Aorta (tissue), 5 donors: ENCODE measurements around the gene IQSEC3. TPM values are rescaled to one million over a fixed set of nuclear protein-coding genes. Genes with fewer than 3 reads are reported as not detected.

ENCODE experiments used
- ATAC-seq: fragments of 200-7000 bp; cut with Tn5 transposase; one replicate; pipeline ENCODE4 v1.9.1; 2022; ENCODE audit warnings: moderate library complexity; ENCODE audit not compliant: low FRiP score
- DNase-seq, 2 donors: peaks; one replicate each; pipeline ENCODE4 v3.0.0-alpha.2; 2020
- H3K27ac ChIP-seq, 2 donors: one replicate each; pipeline ENCODE4 v1.5.1; 2013; ENCODE audit warnings: low read length in 2 of 2, mild to moderate bottlenecking in 2 of 2, moderate library complexity in 2 of 2, control low read depth in 1 of 2, inconsistent platforms in 1 of 2, low read depth in 1 of 2
- H3K27me3 ChIP-seq, 2 donors: one replicate each; pipeline ENCODE4 v1.6.1; 2013; ENCODE audit warnings: control low read depth in 1 of 2, low read length in 1 of 2, mild to moderate bottlenecking in 1 of 2, moderate library complexity in 1 of 2; ENCODE audit not compliant: insufficient read depth in 2 of 2, control insufficient read depth in 1 of 2
- H3K36me3 ChIP-seq, 2 donors: one replicate each; pipeline ENCODE4 v1.6.1; 2013; ENCODE audit warnings: control low read depth in 1 of 2, low read length in 1 of 2, mild to moderate bottlenecking in 1 of 2; ENCODE audit not compliant: insufficient read depth in 2 of 2, control insufficient read depth in 1 of 2
- H3K4me1 ChIP-seq, 2 donors: one replicate each; pipeline ENCODE4 v1.6.1; 2013; ENCODE audit warnings: low read length in 2 of 2, control low read depth in 1 of 2, mild to moderate bottlenecking in 1 of 2, moderate library complexity in 1 of 2; ENCODE audit not compliant: insufficient read depth in 2 of 2, control insufficient read depth in 1 of 2
- H3K4me3 ChIP-seq, 2 donors: one replicate each; pipeline ENCODE4 v1.5.1; 2013; ENCODE audit warnings: low read length in 2 of 2, control low read depth in 1 of 2, mild to moderate bottlenecking in 1 of 2
- H3K9me3 ChIP-seq: one replicate; pipeline ENCODE4 v1.6.1; 2013; ENCODE audit warnings: mild to moderate bottlenecking, low read length; ENCODE audit not compliant: control insufficient read depth
- WGBS, 2 donors: extraction: QIAGEN DNeasy Blood & Tissue Kit; methylation state at CpG; one replicate each; pipeline ENCODE4 v1.1.7; 2013; 5-methylcytosine and 5-hydroxymethylcytosine counted together
- intact Hi-C, 2 donors: fragments of 100-400 bp; cut with DNase I; formaldehyde crosslinking; loops; one replicate each; pipeline versions ENCODE4 v1.14.2 to v1.15.0; 2022
- polyA plus RNA-seq, 2 donors: library from polyadenylated mRNA; stranded (reverse); fragments of 200-250 nt; gene quantifications; one replicate each; pipeline ENCODE4 v1.2.3, GENCODE V29; 2013
- total RNA-seq, 2 donors: library from RNA; stranded (reverse); fragmentation: NEBNext Ultra II Directional; extraction: Animal tissue kit (Norgen Biotek cat#: 25700); gene quantifications; one replicate each; pipeline ENCODE4 v1.2.1, GENCODE V29; 2021
- donor health status: healthy with polysubstance abuse.
- donor health status: Bipolar disorder and iron deficiency.
- donor health status: DM: no; HTN: no; CAD: no.
- donor health status: DM: no; HTN: no; CAD: no.
- donor health status: DM: yes; HTN: yes; CAD: no.

IQSEC3 gene
- total and polyA plus RNA-seq, 4 donors = 0.15 to 6.4 (median 3.0) TPM; not detected in 1

DNA sequence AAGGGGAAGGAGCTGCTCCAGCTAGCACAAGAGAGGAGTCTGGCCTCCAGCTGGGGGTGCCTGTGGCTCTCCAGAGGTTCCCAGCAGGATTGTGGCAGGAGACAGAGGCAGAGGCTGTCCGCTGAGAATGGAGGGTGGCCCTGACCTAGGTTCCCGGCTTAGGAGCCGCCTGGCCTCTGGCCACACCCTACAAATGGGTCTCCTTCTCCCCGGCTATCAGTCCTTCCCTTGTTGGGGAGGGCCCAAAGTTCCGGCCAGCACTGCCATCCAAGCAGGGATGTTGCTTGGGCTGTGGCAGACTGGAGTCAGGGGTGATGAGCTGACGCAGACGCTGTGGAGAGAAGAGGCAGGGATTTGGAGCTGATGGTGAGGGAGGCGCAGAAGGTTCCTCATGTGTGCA is 124.3 kb downstream of the IQSEC3 start:
- Histone ChIP-seq H3K27me3 (no peaks in the 10 kb centered on the region), H3K4me1 (no peaks in the 10 kb centered on the region), H3K36me3 (no peaks in the 10 kb centered on the region), H3K4me3 (no peak overlapping the region), H3K9me3 (no peaks in the 10 kb centered on the region), H3K27ac (no peak overlapping the region)
- ATAC-seq (no peak), DNase-seq (no peak)
- intact Hi-C loops = no loop called here
- WGBS, 2 donors = 87 to 92% methylated on average over 8 of the region's 8 CpGs

GRCh38 chr12:191541-191940 is 125.0 kb downstream of the IQSEC3 start:
- H3K27me3 ChIP-seq = no peaks in the 10 kb centered on the region
- H3K4me3 ChIP-seq = no peak overlapping the region
- no peaks in the 10 kb centered on the region for H3K36me3 ChIP-seq
- intact Hi-C loops = no loop called here
- WGBS, 2 donors = 36 to 39% methylated on average over 3 of the region's 3 CpGs
- H3K9me3 ChIP-seq = no peaks in the 10 kb centered on the region
- no peak for DNase-seq
- no peak for ATAC-seq
- no peak overlapping the region for H3K27ac ChIP-seq
- H3K4me1 ChIP-seq = no peaks in the 10 kb centered on the region

GRCh38 chr12:193261-193660 is 126.7 kb downstream of the IQSEC3 start:
- WGBS, 2 donors = 19 to 26% methylated on average over 9 to 10 of the region's 10 CpGs
- DNase-seq = no peak
- Histone ChIP-seq H3K27ac (no peak overlapping the region), H3K4me3 (no peak overlapping the region), H3K9me3 (no peaks in the 10 kb centered on the region), H3K4me1 (no peaks in the 10 kb centered on the region), H3K27me3 (no peaks in the 10 kb centered on the region), H3K36me3 (no peaks in the 10 kb centered on the region)
- intact Hi-C loops = no loop called here
- ATAC-seq = no peak

DNA sequence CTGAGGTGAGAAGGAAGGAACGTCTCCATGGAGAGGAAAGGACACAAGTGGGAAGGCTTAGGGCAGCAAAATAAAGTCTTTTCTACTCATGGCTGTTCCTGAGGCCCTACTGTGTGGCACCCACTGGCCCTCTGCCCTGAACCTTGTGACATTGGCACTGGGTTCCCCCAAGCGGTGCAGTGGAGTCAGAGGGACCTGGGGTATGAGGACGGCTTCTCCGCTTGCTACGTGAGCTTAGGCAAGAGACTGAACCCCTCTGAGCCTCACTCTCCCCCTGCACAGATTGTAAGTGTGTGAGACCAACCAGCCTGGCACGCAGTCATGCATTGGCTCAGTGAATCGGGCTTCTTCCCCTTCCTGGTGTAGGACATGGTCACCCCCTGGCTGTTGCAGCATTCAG is 127.7 kb downstream of the IQSEC3 start:
- WGBS, 2 donors = 80 to 84% methylated on average over 7 of the region's 7 CpGs
- Histone ChIP-seq H3K4me3 (no peak overlapping the region), H3K27me3 (no peaks in the 10 kb centered on the region), H3K27ac (no peak overlapping the region), H3K4me1 (no peaks in the 10 kb centered on the region), H3K36me3 (no peaks in the 10 kb centered on the region), H3K9me3 (no peaks in the 10 kb centered on the region)
- DNase-seq (no peak), ATAC-seq (no peak)
- intact Hi-C loops = no loop called here

GRCh38 chr12:195156-195555 is 128.6 kb downstream of the IQSEC3 start:
- no peaks in the 10 kb centered on the region for H3K27me3 ChIP-seq
- H3K27ac ChIP-seq = no peak overlapping the region
- 69 to 72% methylated on average over 5 of the region's 5 CpGs for WGBS, 2 donors
- H3K9me3 ChIP-seq = no peaks in the 10 kb centered on the region
- no peak overlapping the region for H3K4me3 ChIP-seq
- intact Hi-C loops = no loop called here
- no peak for DNase-seq
- no peak for ATAC-seq
- no peaks in the 10 kb centered on the region for H3K36me3 ChIP-seq
- no peaks in the 10 kb centered on the region for H3K4me1 ChIP-seq

DNA sequence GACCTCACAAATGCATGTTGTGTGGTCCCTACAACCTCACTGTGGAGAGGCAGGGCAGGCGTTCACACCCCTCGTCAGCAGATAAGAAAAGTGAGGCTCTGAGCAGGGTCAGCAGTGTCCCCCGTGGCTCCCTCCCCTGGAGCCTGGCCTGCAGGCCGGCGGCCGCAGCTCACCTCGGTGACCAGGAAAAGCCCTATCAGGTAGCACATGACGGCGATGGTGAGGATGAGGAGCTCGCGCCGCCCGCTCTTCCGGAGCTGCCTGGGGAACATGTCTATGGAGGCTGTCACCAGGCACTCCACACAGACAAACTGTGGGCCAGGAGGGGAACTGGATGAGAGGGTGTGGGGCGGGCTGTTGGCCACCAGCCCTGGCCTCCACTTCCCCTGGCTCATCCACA is 129.4 kb downstream of the IQSEC3 start:
- DNase-seq = no peak
- no peak overlapping the region for H3K4me3 ChIP-seq
- no peaks in the 10 kb centered on the region for H3K36me3 ChIP-seq
- WGBS, 2 donors = 92 to 93% methylated on average over 15 of the region's 15 CpGs
- H3K27ac ChIP-seq = no peak overlapping the region
- H3K9me3 ChIP-seq = no peaks in the 10 kb centered on the region
- intact Hi-C loops = no loop called here
- H3K4me1 ChIP-seq = no peaks in the 10 kb centered on the region
- no peaks in the 10 kb centered on the region for H3K27me3 ChIP-seq
- ATAC-seq = no peak

- Histone ChIP-seq H3K9me3 (no peaks in the 10 kb centered on the region), H3K4me3 (no peak overlapping the region), H3K4me1 (no peaks in the 10 kb centered on the region), H3K27me3 (no peaks in the 10 kb centered on the region), H3K36me3 (no peaks in the 10 kb centered on the region), H3K27ac (no peak overlapping the region)
- 74 to 75% methylated on average over 4 of the region's 4 CpGs for WGBS, 2 donors
- no peak for ATAC-seq
- intact Hi-C loops = no loop called here
- DNase-seq = peak in 1 of 2 donors; percentile 17
Observed at GRCh38 chr12:196436-196835, 129.9 kb downstream of the IQSEC3 start.

GRCh38 chr12:197347-197746 is 130.8 kb downstream of the IQSEC3 start:
- no peaks in the 10 kb centered on the region for H3K36me3 ChIP-seq
- ATAC-seq = no peak
- intact Hi-C loops = no loop called here
- H3K27ac ChIP-seq = no peak overlapping the region
- no peak overlapping the region for H3K4me3 ChIP-seq
- 84 to 88% methylated on average over 3 of the region's 3 CpGs for WGBS, 2 donors
- no peak for DNase-seq
- no peaks in the 10 kb centered on the region for H3K9me3 ChIP-seq
- H3K27me3 ChIP-seq = no peaks in the 10 kb centered on the region
- no peaks in the 10 kb centered on the region for H3K4me1 ChIP-seq

- intact Hi-C loops = no loop called here
- Histone ChIP-seq H3K4me3 (no peak overlapping the region), H3K9me3 (no peaks in the 10 kb centered on the region), H3K36me3 (no peaks in the 10 kb centered on the region), H3K27ac (no peak overlapping the region), H3K4me1 (no peaks in the 10 kb centered on the region), H3K27me3 (no peaks in the 10 kb centered on the region)
- 89 to 95% methylated on average over 11 of the region's 11 CpGs for WGBS, 2 donors
- DNase-seq = no peak
- ATAC-seq = no peak
Observed at GRCh38 chr12:197911-198695, 131.5 kb downstream of the IQSEC3 start.
